Colonic mucosa (tissue), 4 donors: ENCODE measurements around the gene COL4A2. TPM values are rescaled to one million over a fixed set of nuclear protein-coding genes. Genes with fewer than 3 reads are reported as not detected.

ENCODE experiments used
- DNase-seq: peaks from one replicate; pipeline ENCODE4 v3.0.0-alpha.2; 2020
- H3K27ac ChIP-seq: fragments of 200-600 bp; one replicate; pipeline ENCODE4 v1.8.0; 2021
- H3K27me3 ChIP-seq: fragments of 200-600 bp; one replicate; pipeline ENCODE4 v1.8.0; 2021
- H3K36me3 ChIP-seq: fragments of 200-600 bp; one replicate; pipeline ENCODE4 v1.8.0; 2021
- H3K4me1 ChIP-seq: fragments of 200-600 bp; one replicate; pipeline ENCODE4 v1.8.0; 2021; ENCODE audit warnings: mild to moderate bottlenecking
- H3K4me3 ChIP-seq: fragments of 200-600 bp; one replicate; pipeline ENCODE4 v1.8.0; 2021
- H3K9ac ChIP-seq, 2 donors: one replicate each; pipeline ENCODE4 v1.7.0; 2013; ENCODE audit warnings: control low read depth in 2 of 2, low read depth in 2 of 2, low read length in 2 of 2
- H3K9me3 ChIP-seq: fragments of 200-600 bp; one replicate; pipeline ENCODE4 v1.8.0; 2021
- CTCF ChIP-seq: fragments of 200-600 bp; IDR thresholded peaks from one replicate; pipeline ENCODE4 v1.8.0; 2022; ENCODE audit warnings: antibody characterized with exemption, mild to moderate bottlenecking
- intact Hi-C: fragments of 100-400 bp; cut with DNase I; formaldehyde crosslinking; loops from one replicate; pipeline ENCODE4 v1.14.1; 2022
- total RNA-seq, 2 donors: library from RNA; stranded (reverse); fragmentation: NEBNext Ultra II Directional in 1 of 2; extraction: Animal tissue kit (Norgen Biotek cat#: 25700) in 1 of 2; gene quantifications; one replicate each; pipeline ENCODE4 v1.2.1, GENCODE V29; 2021
- donor health status: healthy.
- donor health status: DM: no; HTN: no; CAD: no.
- donor health status: DM: no; HTN: no; CAD: no.

Gene COL4A2
- total RNA-seq, 2 donors from 2014 or later, result 61.1 to 111 TPM

- intact Hi-C loops, result no loop called here
- no peaks in the 10 kb centered on the region for H3K36me3 ChIP-seq
- H3K27ac ChIP-seq, result no peak overlapping the region
- no peak for TF ChIP-seq CTCF
- no peak for DNase-seq
- no peaks in the 10 kb centered on the region for H3K27me3 ChIP-seq
- no peak overlapping the region for H3K4me3 ChIP-seq
- H3K9ac ChIP-seq, result no peak overlapping the region
- H3K4me1 ChIP-seq, result no peaks in the 10 kb centered on the region
- H3K9me3 ChIP-seq, result no peaks in the 10 kb centered on the region
Measured at GRCh38 chr13:110420626-110421025, 113.5 kb downstream of the COL4A2 start.

GRCh38 chr13:110421061-110421460 lies 114.0 kb downstream of the COL4A2 start:
- DNase-seq, result no peak
- TF ChIP-seq CTCF, result no peak
- intact Hi-C loops, result no loop called here
- Histone ChIP-seq H3K27ac (no peak overlapping the region), H3K9me3 (no peaks in the 10 kb centered on the region), H3K9ac (no peak overlapping the region), H3K4me1 (no peaks in the 10 kb centered on the region), H3K36me3 (no peaks in the 10 kb centered on the region), H3K4me3 (no peak overlapping the region), H3K27me3 (no peaks in the 10 kb centered on the region)

- H3K4me3 ChIP-seq, result no peak overlapping the region
- H3K4me1 ChIP-seq, result no peaks in the 10 kb centered on the region
- H3K27ac ChIP-seq, result no peak overlapping the region
- intact Hi-C loops, result no loop called here
- no peak for DNase-seq
- no peak overlapping the region for H3K9ac ChIP-seq
- no peaks in the 10 kb centered on the region for H3K27me3 ChIP-seq
- H3K36me3 ChIP-seq, result no peaks in the 10 kb centered on the region
- no peaks in the 10 kb centered on the region for H3K9me3 ChIP-seq
- TF ChIP-seq CTCF, result no peak
Measured at GRCh38 chr13:110421696-110422385, 114.8 kb downstream of the COL4A2 start.

GRCh38 chr13:110422913-110423688 lies 116.0 kb downstream of the COL4A2 start:
- no peak for DNase-seq
- H3K4me3 ChIP-seq, result no peak overlapping the region
- H3K4me1 ChIP-seq, result no peaks in the 10 kb centered on the region
- H3K27me3 ChIP-seq, result no peaks in the 10 kb centered on the region
- H3K36me3 ChIP-seq, result no peaks in the 10 kb centered on the region
- intact Hi-C loops, result no loop called here
- H3K9ac ChIP-seq, result no peak overlapping the region
- no peaks in the 10 kb centered on the region for H3K9me3 ChIP-seq
- no peak overlapping the region for H3K27ac ChIP-seq
- TF ChIP-seq CTCF, result no peak

GRCh38 chr13:110423689-110424302 lies 116.7 kb downstream of the COL4A2 start:
- H3K4me1 ChIP-seq, result no peaks in the 10 kb centered on the region
- no peak for DNase-seq
- no peak overlapping the region for H3K27ac ChIP-seq
- intact Hi-C loops, result no loop called here
- TF ChIP-seq CTCF, result no peak
- H3K4me3 ChIP-seq, result no peak overlapping the region
- H3K36me3 ChIP-seq, result no peaks in the 10 kb centered on the region
- H3K27me3 ChIP-seq, result no peaks in the 10 kb centered on the region
- no peak overlapping the region for H3K9ac ChIP-seq
- no peaks in the 10 kb centered on the region for H3K9me3 ChIP-seq
